ENCODE results near the gene HSPB2. TPM values are rescaled to one million over a fixed set of nuclear protein-coding genes. Genes with fewer than 3 reads are reported as not detected.

Gene HSPB2
- total and polyA plus RNA-seq, 2 of the 4 experiments (the other 2 are of a cell fraction): 0.18 to 0.55 TPM

GRCh38 chr11:111870522-111870885 lies 42.0 kb upstream of the HSPB2 start:
- Histone ChIP-seq H3K4me1 (ENCODE audit: control insufficient read depth, insufficient read depth, low read length) (peaks cover 2% of the 10 kb centered on the region), H2BK120ac (ENCODE audit: low read depth, low read length) (no peak overlapping the region), H2BK20ac (ENCODE audit: low read depth, low read length) (no peak overlapping the region), H3K27ac (ENCODE audit: insufficient read depth, low read length) (peak overlapping the region; percentile 97; the same call in 1 of the 2 replicates), H2BK5ac (ENCODE audit: low read depth, low read length, poor library complexity, severe bottlenecking) (peak overlapping the region; percentile 74), H3K79me1 (ENCODE audit: low read depth in 1 of 2, low read length in 2 of 2) (peaks cover 3 to 19% of the 10 kb centered on the region in 2 experiments; a peak in 3 of 4 replicates), H4K5ac (ENCODE audit: low read depth, low read length) (peak overlapping the region; percentile 76; the same call in 1 of the 2 replicates), H3K14ac (replicated peaks; ENCODE audit: low read depth, low read length) (peak overlapping the region; percentile 91; the same call in 1 of the 2 replicates), H3K9me3 (ENCODE audit: control insufficient read depth, insufficient read depth, low read length) (no peaks in the 10 kb centered on the region), H3K18ac (ENCODE audit: low read depth, low read length) (no peak overlapping the region), H3K9me1 (ENCODE audit: insufficient read depth, low read length) (peaks cover 4% of the 10 kb centered on the region; the same call in 1 of the 2 replicates), H2BK15ac (ENCODE audit: low read depth, low read length) (no peak overlapping the region), H2AK9ac (replicated peaks; ENCODE audit: low read depth, low read length, poor library complexity) (no peak overlapping the region), H3K27me3 (ENCODE audit: control insufficient read depth, insufficient read depth, low read length) (no peaks in the 10 kb centered on the region), H2AK5ac (ENCODE audit: low read depth, low read length) (peak overlapping the region; percentile 5; the same call in 1 of the 2 replicates), H3K56ac (ENCODE audit: extremely low read depth, insufficient read depth, low read length) (0 out of 2 replicates have a peak overlapping the region, but pooled peaks have one; percentile 86), H3K9ac (ENCODE audit: low read depth, low read length) (peak overlapping the region; percentile 92), H3K4me3 (ENCODE audit: insufficient read depth, low read depth, low read length) (peak overlapping the region; percentile 94), H4K8ac (ENCODE audit: low read depth in 2 of 2, low read length in 2 of 2) (peak overlapping the region; percentile 79 to 89; a peak in 3 of 4 replicates), H4K91ac (ENCODE audit: insufficient read depth, low read depth, low read length) (0 out of 2 replicates have a peak overlapping the region, but pooled peaks have one; percentile 84), H2AFZ (replicated peaks; ENCODE audit: low read length, poor library complexity) (peak overlapping the region; percentile 90), H3K36me3 (ENCODE audit: control insufficient read depth, insufficient read depth, low read length) (peaks cover 5% of the 10 kb centered on the region), H3K23ac (ENCODE audit: low read depth, low read length) (peak overlapping the region; percentile 43; the same call in 1 of the 2 replicates), H3K4ac (ENCODE audit: low read depth, low read length) (peak overlapping the region; percentile 85; the same call in 1 of the 2 replicates), H3K4me2 (ENCODE audit: low read depth, low read length) (peak overlapping the region; percentile 90), H4K20me1 (ENCODE audit: insufficient read depth, low read length) (no peaks in the 10 kb centered on the region)
- BruUV-seq (replicated peaks): no TSS peak
- dilution Hi-C loops (cut with HindIII; ENCODE audit: low sequenced_read_pairs, unreplicated experiment): no loop called here
- ChIA-PET POLR2A (ENCODE audit: unreplicated experiment) (no interaction called here), CTCF (interaction anchor here (1.3 to 1.5 kb wide), 2 partner anchors 25 to 112 kb away, joined by 4 to 5 read pairs; no protein-coding TSS in a partner anchor)
- intact Hi-C loops (cut with micrococcal nuclease): loop anchor here (2.0 to 10.0 kb wide), 2 partner anchors 126 to 354 kb away; partner anchors contain the start of gene PTS
- DNase-seq (no peak), ATAC-seq (ENCODE audit: low read depth) (no peak)
- TF ChIP-seq SMC3 (IDR thresholded peaks at IDR 0.05; ENCODE audit: low read depth, low read length): no peak
- in situ Hi-C loops (cut with MboI; ENCODE audit: low sequenced_read_pairs): no loop called here

Measured in IMR-90 (cell line).